Fibroblast of skin of back (primary cell): ENCODE results near the gene NTSR1.

Source experiments
- DNase-seq: peaks from one replicate; pipeline ENCODE4 v3.0.0-alpha.2; 2013

NTSR1 gene

DNA sequence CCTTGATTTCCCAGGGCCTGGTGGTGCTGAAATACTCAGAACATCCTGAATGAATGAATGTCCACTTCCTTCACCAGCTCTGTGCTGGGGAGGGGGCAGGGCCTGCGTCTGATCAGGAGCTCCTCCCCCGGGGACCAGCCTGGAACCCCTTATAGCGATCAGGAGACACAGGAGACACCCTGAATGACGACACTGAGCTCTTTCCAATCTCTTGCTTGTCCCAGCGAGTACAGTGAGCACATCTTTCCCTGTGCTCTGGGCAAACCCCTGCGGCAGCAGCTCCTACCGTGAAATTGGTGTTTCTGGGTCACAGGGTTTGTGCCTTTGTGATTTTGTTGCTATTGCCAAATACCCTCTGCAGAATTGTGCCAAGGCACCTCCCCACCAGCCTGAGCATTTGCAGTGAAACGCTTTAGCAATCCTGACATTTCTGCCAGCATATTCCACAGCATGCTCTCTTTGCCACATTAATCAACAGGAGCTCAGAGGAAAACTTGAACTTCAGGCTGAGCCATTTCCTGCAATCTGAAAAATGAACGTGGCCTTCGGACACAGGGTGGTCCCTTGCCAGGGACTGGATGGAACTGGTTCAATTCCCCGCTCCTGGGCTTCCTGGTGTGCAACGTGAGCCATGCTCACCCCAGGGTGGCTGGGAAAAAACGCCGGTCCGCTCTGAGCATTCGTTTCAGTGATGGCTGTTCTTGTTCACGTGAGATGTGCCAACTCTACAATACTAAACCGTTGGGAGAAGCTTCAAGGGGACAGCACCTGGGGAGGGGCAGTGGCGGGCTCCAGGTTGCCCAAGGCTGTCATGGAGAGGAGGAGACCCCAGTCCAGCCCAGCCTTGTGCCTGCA, 64.6 kb downstream of the NTSR1 start:
- no peak for DNase-seq

DNA sequence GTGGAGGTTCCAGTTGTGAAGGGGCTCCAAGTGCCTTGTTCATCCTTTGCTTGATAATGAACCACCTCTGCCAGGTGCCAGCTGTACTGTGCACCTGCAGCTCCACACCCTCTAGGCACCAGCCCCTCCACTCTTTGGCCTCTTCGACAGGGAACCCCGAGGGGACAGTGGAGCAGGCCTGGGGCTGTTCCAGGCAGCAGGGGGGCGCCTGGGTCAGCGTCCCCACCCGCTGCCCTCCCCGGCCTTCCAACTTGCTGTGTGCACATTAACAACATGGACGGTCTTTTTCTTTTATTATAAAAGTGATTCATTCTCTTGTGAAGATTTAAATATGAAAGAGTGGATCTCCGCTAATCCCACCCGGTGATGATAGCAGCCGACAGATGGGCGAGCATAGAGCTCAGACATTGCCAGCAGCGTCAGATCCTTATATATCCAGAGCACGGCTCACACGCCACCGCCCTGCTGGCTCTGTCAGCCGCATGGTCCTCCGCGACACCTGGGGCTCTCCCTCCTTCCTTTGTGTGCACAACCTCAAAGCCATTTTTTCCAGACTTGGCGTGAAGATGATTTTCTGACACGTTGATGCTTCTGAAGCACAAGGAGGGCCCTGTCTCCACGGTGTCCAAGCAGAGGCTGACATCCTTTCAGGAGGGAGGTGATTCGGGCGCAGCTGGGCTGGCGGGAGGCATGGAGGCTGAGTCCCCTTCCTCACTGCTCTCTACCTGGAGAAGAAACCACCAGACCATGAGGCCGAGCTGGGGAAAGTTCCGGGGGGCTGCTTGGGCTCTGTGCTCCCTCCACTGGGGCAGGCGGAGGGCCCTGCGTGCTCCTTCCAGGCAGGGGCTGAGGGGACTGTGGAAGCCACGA, 65.4 kb downstream of the NTSR1 start:
- no peak for DNase-seq

DNA sequence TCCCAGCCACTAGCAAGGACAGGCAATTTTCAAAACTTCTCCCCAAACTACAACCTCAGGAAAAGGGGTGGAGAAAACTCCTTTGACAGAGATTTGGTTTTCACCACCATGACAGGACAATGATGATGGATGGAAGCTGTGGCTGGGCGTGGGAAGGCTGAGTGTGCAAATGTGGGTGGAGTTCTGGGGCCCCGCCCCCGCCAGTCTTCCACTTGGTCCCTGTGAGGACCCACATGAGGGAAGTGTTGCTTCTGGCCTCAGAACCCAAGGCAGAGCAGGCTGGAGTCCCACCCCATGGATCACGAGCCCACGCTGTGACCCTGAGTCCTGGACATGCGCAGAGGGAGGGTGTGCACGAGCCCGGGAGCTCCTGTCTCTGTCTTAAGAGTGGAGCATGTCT, 66.1 kb downstream of the NTSR1 start:
- DNase-seq = no peak

- DNase-seq = no peak
Observed at GRCh38 chr20:62775206-62775605, 66.6 kb downstream of the NTSR1 start.

- no peak for DNase-seq
Observed at GRCh38 chr20:62776035-62776691, 67.5 kb downstream of the NTSR1 start.

DNA sequence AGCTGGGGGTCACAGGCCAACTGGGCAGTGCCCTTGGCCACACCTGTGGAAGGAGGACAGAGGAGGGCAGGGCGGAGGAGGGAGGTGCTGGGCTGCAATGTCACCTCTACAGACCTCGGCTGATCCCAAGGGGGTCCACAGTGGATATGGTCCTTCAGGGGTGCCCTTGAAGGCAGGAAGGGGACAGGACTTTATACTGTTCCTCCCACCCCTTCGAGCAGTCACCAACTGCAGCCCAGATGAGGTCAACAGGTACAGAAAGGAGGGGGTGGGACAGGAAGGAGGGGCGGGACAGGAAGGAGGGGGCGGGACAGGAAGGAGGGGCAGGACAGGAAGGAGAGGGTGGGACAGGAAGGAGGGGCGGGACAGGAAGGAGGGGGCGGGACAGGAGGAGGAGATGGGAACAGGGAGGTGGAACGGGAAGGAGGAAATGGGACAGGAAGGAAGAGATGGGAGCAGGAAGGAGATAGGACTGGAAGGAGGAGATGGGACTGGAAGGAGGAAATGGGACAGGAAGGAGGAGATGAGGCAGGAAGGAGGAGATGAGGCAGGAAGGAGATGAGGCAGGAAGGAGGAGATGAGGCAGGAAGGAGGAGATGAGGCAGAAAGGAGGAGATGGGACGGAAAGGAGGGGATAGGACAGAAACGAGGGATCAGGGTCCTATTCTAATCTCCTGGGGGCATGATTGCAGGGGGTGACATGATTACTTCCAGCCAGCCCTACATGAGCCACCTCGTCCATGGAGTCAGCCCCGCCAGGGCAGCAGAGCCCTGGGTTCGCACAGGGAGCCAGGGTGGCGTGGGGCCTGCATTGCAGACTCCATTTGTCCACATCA, 68.3 kb downstream of the NTSR1 start:
- DNase-seq = no peak

DNA sequence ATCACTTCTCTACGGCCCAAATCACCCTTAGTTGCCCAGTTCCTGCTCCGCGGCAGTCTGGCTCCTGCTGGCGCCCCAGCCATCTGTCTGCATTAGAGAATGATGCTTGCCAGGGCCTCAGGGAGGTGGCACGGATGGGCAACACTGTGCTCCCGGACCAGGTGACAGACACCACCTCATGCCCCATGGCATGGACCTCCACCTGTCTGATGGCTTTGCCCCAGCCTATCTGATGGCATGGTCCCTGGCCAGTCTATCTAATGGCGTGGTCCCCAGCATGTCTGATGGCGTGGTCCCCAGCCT, 68.8 kb downstream of the NTSR1 start:
- no peak for DNase-seq

- no peak for DNase-seq
Observed at GRCh38 chr20:62778058-62778457, 69.4 kb downstream of the NTSR1 start.

- no peak for DNase-seq
Observed at GRCh38 chr20:62778601-62779416, 70.2 kb downstream of the NTSR1 start.

DNA sequence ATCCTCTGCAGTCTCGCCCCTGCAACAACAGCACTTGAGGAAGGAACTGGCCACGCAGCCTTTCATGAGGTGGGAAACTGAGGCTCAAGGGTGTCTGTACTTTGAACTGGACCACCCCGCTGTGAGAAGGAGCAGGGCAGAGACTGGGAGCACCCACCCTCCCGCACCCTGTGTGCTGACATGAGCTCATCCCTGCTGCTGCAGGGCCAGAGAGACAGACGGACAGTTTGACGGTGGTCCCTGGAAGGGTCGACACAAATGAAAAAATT, 70.7 kb downstream of the NTSR1 start:
- no peak for DNase-seq

DNA sequence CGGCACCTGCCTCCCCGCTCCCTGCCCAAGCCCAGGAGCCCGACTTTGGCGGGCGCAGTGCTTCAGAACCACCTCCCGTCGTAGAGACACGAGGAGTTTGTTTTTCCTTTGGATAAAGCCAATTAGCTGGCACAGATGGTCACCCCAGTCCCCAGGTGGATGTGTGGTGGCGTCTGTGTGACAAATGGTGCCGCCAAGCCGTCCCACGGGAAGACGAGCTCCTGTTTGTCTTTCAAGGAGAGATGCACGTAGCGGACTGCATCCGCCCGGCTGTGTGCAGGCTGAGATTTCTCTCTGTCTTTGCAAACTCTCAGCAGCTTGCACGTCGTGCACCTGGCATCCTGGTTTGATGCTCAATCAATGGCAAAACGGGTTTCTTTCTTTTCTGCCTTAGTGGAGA, 71.6 kb downstream of the NTSR1 start:
- DNase-seq = no peak

DNA sequence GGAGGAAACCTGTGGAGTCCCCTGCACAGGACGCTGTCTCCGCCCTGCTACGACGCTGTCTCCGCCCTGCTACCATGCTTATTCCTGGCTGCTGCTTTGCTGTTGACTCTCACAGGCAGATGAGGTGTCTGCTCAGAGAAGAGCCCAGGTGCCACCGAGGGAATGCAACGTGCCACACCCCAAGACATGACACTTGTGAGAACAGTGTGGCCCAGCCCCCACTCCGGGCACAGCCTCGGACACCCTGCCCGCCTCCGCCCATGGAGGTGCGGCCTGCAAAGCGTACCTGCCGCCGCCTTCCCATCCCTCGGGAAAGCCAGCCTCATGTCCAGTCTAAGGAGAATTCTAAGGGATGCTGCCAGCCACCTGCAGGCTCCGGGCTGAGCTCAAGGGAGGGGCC, 72.1 kb downstream of the NTSR1 start:
- DNase-seq = no peak

DNA sequence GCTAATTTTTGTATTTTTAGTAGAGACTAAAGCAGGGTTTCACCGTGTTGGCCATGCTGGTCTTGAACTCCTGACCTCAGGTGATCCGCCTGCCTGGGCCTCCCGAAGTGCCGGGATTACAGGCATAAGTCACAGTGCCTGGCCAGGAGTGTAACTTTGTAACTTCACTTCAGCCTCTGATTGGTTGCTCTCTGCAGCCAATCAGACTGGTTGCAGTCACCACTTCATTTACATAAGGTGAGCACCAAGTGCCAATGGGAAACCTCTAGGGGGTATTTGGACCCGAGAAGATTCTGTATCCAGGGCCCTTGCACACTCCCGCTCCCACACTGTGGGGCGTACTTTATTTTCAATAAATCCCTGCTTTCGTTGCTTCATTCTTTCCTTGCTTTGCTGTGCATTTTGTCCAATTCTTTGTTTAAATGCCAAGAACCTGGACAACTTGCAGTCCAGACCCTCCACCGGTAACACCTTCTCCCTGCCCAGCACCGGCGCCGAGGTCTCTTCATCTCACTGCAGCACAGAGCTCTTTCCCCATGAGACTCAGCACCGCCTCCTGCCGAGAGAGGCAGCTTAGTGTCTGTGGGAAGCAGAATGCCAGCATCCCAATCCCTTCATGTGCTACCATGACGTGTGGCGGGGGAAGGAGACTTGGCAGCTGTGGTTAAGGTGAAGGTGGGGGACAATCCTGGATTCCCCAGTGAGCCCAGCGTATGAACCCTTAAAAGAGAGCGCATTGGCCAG, 73.7 kb downstream of the NTSR1 start:
- DNase-seq = no peak

DNA sequence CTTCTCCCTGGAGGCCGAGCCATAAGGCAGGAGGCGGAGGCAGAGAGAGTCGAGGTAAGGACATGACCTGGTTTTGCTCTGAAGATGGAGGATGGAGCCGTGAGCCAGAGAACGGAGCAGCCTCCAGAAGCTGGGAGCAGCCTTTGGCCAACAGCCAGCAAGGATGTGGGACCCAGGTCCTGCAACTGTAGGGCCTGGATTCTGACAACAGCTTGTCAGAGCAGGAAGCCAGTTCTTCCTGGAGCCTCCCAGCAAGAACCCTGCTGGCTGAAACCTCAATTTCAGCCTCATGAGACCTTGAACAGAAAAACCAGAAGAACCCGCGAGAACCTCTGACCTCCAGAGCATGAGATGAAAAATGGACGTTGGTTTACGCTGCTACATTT, 74.2 kb downstream of the NTSR1 start:
- DNase-seq = no peak

DNA sequence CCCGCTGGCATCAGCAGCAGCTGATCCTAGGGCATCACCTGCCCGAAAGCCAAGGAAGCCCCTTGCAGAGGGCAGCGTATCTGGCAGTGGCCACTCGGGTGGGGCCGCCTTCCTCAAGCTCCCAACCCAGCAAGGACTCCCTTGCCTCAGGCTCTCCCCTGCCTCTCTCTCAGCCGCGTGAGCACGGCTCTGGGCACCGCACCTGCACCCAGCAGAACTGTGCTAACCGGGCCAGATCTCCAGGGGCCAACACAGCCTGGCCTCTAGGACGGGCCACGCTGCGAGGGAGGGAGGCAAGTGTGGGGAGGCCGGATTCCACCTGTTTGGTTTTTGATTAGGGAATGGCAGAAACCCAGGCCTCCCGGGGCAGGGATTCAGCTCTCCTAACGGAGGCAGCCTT, 75.9 kb downstream of the NTSR1 start:
- DNase-seq = no peak

DNA sequence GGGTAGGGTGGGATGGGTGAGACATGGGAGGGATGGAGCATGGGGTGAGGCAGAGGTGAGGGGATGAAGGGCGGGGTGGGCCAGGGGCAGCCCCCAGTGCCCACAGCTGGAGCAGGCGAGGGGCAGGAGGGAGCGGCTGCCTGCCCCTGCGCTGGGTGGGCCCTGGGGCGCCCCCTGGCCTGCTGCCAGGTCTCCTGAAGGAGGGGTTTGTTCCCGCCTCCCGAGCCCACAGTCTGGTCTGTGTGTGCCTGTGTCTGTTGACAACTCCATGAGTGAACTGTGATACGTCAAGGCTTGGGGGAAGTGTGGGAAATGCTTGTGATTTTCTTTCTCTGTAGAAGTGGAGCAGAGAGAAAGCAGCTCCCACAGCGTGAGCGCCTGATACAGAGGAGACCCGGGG, 76.8 kb downstream of the NTSR1 start:
- DNase-seq = no peak

DNA sequence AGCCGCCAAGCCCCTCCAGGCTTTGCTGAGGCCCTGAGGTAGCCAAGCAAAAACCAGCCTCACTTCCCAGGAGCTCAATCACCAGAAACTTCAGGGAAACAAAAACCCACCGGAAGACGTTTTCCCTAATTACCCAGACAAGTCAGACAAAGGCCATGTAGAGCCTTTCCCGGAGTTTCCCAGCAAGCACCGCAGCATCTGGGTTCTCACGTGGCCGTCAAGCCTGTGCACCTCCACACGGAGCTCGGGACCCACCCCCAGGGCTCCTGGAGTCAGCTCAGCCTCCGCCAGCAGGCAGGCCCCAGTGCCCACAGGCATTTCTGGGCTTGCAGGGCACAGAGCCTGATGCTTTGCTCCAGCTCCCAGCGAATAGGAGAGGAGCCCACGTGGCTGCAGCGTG, 77.5 kb downstream of the NTSR1 start:
- no peak for DNase-seq

DNA sequence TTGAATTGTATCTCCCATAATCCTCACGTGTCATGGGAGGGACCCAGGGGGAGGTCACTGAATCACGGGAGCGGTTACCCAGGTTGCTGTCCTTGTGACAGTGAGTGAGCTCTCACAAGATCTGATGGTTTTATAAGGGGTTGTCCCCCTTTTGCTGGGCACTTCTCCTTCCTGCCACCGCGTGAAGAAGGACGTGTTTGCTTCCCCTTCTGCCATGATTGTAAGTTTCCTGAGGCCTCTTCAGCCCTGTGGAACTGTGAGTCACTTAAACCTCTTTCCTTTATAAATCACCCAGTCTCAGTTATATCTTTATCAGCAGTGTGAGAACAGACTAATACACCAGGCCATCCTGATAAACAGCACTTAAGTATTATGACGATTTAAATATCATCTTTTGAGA, 78.7 kb downstream of the NTSR1 start:
- DNase-seq = no peak

- no peak for DNase-seq
Observed at GRCh38 chr20:62787866-62788265, 79.2 kb downstream of the NTSR1 start.

GRCh38 chr20:62788607-62789006, 80.0 kb downstream of the NTSR1 start:
- no peak for DNase-seq

DNA sequence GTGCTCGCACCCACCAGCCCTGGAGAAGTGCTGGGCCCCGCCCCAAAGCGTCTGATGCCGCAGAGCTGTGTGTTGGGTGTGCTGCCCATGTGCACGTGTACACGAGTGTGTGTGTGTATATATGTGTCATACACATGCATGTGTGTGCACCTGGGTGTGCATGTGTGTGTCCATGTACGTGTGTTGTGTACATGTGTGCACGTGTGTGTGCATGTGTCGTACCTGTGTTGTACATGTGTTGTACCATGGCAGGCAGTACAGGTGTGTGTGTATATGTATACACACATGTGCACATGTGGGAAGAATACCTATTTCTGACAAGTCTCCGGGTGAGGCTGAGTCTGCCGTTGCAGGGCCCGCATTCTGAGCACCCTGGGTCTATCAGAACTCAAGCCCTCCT, 81.4 kb downstream of the NTSR1 start:
- no peak for DNase-seq
